Gastrocnemius medialis (tissue), 4 donors: ENCODE results near the gene HOXC11.

Source experiments
- CTCF ChIP-seq, 5 experiments: fragments of 450-650 bp in 3 of 5; fragments of 200-600 bp in 2 of 5; sonication (generic) in 2 of 5; IDR thresholded peaks in 4 of 5; conservative IDR thresholded peaks in 1 of 5; 1 replicate in 4 of 5; 2 replicates in 1 of 5; pipeline ENCODE4 v1.5.1; 2016 to 2019; ENCODE audit warnings: antibody characterized with exemption in 5 of 5, mild to moderate bottlenecking in 3 of 5, moderate library complexity in 3 of 5
- POLR2A ChIP-seq, 2 donors: fragments of 450-650 bp; IDR thresholded peaks; one replicate each; pipeline ENCODE4 v1.6.1; 2017; ENCODE audit warnings: antibody characterized with exemption in 2 of 2, mild to moderate bottlenecking in 2 of 2, moderate library complexity in 2 of 2

GRCh38 chr12:53973236-53974042, 513 bp downstream of the HOXC11 start:
- no peak for TF ChIP-seq CTCF (IDR thresholded peaks at IDR 0.05 in 4 of 5, conservative IDR thresholded peaks at IDR 0.05 in 1 of 5)
- TF ChIP-seq POLR2A (IDR thresholded peaks at IDR 0.05) = peak; percentile 12 to 16
